Activated CD4-positive, alpha-beta T cell treated with anti-CD3 and anti-CD28 coated beads, Interleukin-2, amount 10 ng/mL, durations not matched to agents 7 days and 5 days (primary cell): ENCODE data around the gene NIPBL. TPM values are rescaled to one million over a fixed set of nuclear protein-coding genes. Genes with fewer than 3 reads are reported as not detected.
"Not testable (repeated sequence)": the region's sequence is repeated elsewhere in the genome, so short reads cannot be mapped to it uniquely, and the experiment has no call there.

Source experiments
- CTCF ChIA-PET: fragments of 350-600 bp; sonication (Branson Sonifier 250); formaldehyde crosslinking; loops from one replicate; lab custom pipeline; 2021; ENCODE audit warnings: antibody characterized with exemption; lab: Charles Lee
- POLR2A ChIA-PET: fragments of 350-600 bp; sonication (Branson Sonifier 250); formaldehyde crosslinking; loops from one replicate; lab custom pipeline; 2021; ENCODE audit warnings: antibody characterized with exemption; lab: Charles Lee
- DNase-seq: peaks from one replicate; pipeline ENCODE4 v3.0.0-alpha.2; 2020
- H3K27ac Mint-ChIP-seq: one replicate; pipeline ENCODE4 v1.8.0; 2021; ENCODE audit warnings: mild to moderate bottlenecking, moderate library complexity, mixed read lengths
- H3K27me3 Mint-ChIP-seq: one replicate; pipeline ENCODE4 v1.8.0; 2021; ENCODE audit warnings: mixed read lengths
- H3K36me3 Mint-ChIP-seq: one replicate; pipeline ENCODE4 v1.8.0; 2021; ENCODE audit warnings: low read depth, mixed read lengths
- H3K4me1 Mint-ChIP-seq: one replicate; pipeline ENCODE4 v1.8.0; 2021; ENCODE audit warnings: mixed read lengths
- H3K4me3 Mint-ChIP-seq: one replicate; pipeline ENCODE4 v1.8.0; 2021; ENCODE audit warnings: mild to moderate bottlenecking, moderate library complexity, mixed read lengths
- H3K9me3 Mint-ChIP-seq: one replicate; pipeline ENCODE4 v1.8.0; 2021; ENCODE audit warnings: mixed read lengths
- total RNA-seq, 2 experiments: library from RNA; stranded (reverse); gene quantifications; one replicate each; pipeline ENCODE4 v1.2.3, GENCODE V29; 2021

The NIPBL gene
- total RNA-seq, 2 experiments from 2014 or later, result 59.4 to 72.8 TPM

- ChIA-PET CTCF (no interaction called here), POLR2A (no interaction called here)
- Mint-ChIP-seq H3K4me1 (peaks cover 20% of the 10 kb centered on the region), H3K27me3 (no peaks in the 10 kb centered on the region), H3K4me3 (no peak overlapping the region), H3K27ac (no peak overlapping the region), H3K36me3 (peaks cover 19% of the 10 kb centered on the region), H3K9me3 (peaks cover 9% of the 10 kb centered on the region)
- DNase-seq, result no peak
These were observed 19.9 kb downstream of the NIPBL start for GRCh38 chr5:36896476-36896875.

DNA sequence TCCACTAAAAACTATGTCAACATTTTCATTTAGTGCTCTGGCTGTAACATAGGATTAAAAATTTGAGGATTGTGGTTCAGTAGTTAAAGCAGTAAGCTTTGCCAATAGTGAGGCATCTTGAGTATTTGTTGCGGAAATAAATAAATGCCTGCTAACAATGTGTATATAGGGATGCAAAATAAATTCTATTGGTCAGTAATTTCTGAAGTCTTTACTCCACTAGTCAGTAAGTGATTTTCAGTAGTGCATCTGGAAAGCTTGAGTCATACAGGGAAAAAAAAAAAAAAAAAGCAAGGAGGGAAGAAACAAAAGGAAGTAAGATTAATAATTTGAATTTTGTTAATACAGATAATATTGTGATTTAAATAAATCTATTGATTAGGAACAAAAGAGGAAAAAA lies 21.0 kb downstream of the NIPBL start:
- no peak overlapping the region for H3K4me3 Mint-ChIP-seq
- H3K27ac Mint-ChIP-seq, result no peak overlapping the region
- no peak for DNase-seq
- H3K9me3 Mint-ChIP-seq, result peaks cover 10% of the 10 kb centered on the region
- CTCF ChIA-PET, result interaction anchor here (0.6 to 0.7 kb wide), 2 partner anchors 93 to 1781 kb away, joined by 3 read pairs; no protein-coding TSS in a partner anchor
- no peaks in the 10 kb centered on the region for H3K27me3 Mint-ChIP-seq
- POLR2A ChIA-PET, result no interaction called here
- H3K4me1 Mint-ChIP-seq, result peaks cover 28% of the 10 kb centered on the region
- peaks cover 19% of the 10 kb centered on the region for H3K36me3 Mint-ChIP-seq

GRCh38 chr5:36899860-36900259 lies 23.3 kb downstream of the NIPBL start:
- Mint-ChIP-seq H3K9me3 (peaks cover 14% of the 10 kb centered on the region), H3K36me3 (peaks cover 20% of the 10 kb centered on the region), H3K4me1 (peaks cover 38% of the 10 kb centered on the region), H3K27me3 (no peaks in the 10 kb centered on the region), H3K4me3 (no peak overlapping the region), H3K27ac (no peak overlapping the region)
- no peak for DNase-seq
- CTCF ChIA-PET, result no interaction called here
- POLR2A ChIA-PET, result no interaction called here

- H3K36me3 Mint-ChIP-seq, result peaks cover 17% of the 10 kb centered on the region
- POLR2A ChIA-PET, result no interaction called here
- no peak overlapping the region for H3K27ac Mint-ChIP-seq
- DNase-seq, result no peak
- H3K4me3 Mint-ChIP-seq, result no peak overlapping the region
- peaks cover 38% of the 10 kb centered on the region for H3K4me1 Mint-ChIP-seq
- CTCF ChIA-PET, result no interaction called here
- H3K9me3 Mint-ChIP-seq, result peaks cover 14% of the 10 kb centered on the region
- no peaks in the 10 kb centered on the region for H3K27me3 Mint-ChIP-seq
These were observed 23.7 kb downstream of the NIPBL start for GRCh38 chr5:36900283-36900682.

DNA sequence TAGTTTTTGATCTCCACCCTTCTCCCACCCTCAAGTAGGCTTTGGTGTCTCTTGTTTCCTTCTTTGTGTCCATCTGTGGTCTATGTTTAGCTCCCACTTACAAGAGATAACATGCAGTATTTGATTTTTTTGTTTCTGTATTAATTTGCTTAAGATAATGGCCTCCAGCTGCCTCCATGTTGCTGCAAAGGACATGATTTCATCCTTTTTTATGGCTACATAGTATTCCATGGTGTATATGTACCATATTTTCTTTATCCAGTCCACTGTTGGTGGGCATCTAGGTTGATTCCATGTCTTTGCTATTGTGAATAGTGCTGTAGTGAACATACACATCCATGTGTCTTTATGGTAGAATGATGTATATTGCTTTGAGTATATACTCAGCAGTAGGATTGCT lies 24.5 kb downstream of the NIPBL start:
- H3K27me3 Mint-ChIP-seq, H3K4me3 Mint-ChIP-seq, CTCF ChIA-PET, H3K27ac Mint-ChIP-seq, DNase-seq, POLR2A ChIA-PET: not testable (repeated sequence)
- peaks cover 16% of the 10 kb centered on the region for H3K36me3 Mint-ChIP-seq
- H3K9me3 Mint-ChIP-seq, result peaks cover 14% of the 10 kb centered on the region
- peaks cover 33% of the 10 kb centered on the region for H3K4me1 Mint-ChIP-seq

- Mint-ChIP-seq H3K27ac (no peak overlapping the region), H3K9me3 (peaks cover 14% of the 10 kb centered on the region), H3K36me3 (peaks cover 18% of the 10 kb centered on the region), H3K4me1 (peaks cover 31% of the 10 kb centered on the region), H3K4me3 (no peak overlapping the region), H3K27me3 (no peaks in the 10 kb centered on the region)
- no peak for DNase-seq
- POLR2A ChIA-PET, result no interaction called here
- CTCF ChIA-PET, result no interaction called here
These were observed 25.3 kb downstream of the NIPBL start for GRCh38 chr5:36901856-36902255.

DNA sequence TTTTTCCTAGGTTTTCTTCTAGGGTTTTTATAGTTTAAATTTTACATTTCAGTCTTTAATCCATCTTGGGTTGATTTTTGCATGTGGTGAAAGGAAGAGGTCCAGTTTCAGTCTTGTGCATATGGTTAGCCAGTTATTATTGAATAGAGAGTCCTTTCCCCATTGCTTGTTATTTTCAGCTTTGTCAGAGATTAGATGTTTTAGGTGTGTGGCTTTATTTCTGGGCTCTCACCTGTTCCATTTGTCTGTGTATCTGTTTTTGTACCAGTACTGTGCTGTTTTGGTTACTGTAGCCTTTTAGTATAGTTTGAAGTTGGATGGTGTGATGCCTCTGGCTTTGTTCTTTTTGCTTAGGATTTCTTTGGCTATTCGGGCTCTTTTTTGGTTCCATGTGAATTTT lies 25.8 kb downstream of the NIPBL start:
- CTCF ChIA-PET, result no interaction called here
- POLR2A ChIA-PET, result no interaction called here
- H3K4me1 Mint-ChIP-seq, result peaks cover 33% of the 10 kb centered on the region
- DNase-seq, result no peak
- H3K27me3 Mint-ChIP-seq, result no peaks in the 10 kb centered on the region
- H3K9me3 Mint-ChIP-seq, result peaks cover 14% of the 10 kb centered on the region
- no peak overlapping the region for H3K27ac Mint-ChIP-seq
- peaks cover 18% of the 10 kb centered on the region for H3K36me3 Mint-ChIP-seq
- H3K4me3 Mint-ChIP-seq, result no peak overlapping the region

- CTCF ChIA-PET, result interaction anchor here (0.6 kb wide), 1 partner anchor 229 kb away, joined by 3 read pairs; no protein-coding TSS in a partner anchor
- Mint-ChIP-seq H3K4me1 (peaks cover 41% of the 10 kb centered on the region), H3K27me3 (no peaks in the 10 kb centered on the region), H3K36me3 (peaks cover 18% of the 10 kb centered on the region), H3K4me3 (no peak overlapping the region), H3K9me3 (peaks cover 14% of the 10 kb centered on the region), H3K27ac (no peak overlapping the region)
- no peak for DNase-seq
- POLR2A ChIA-PET, result no interaction called here
These were observed 28.1 kb downstream of the NIPBL start for GRCh38 chr5:36904677-36905076.

GRCh38 chr5:36908544-36909260 lies 32.1 kb downstream of the NIPBL start:
- Mint-ChIP-seq H3K27ac (no peak overlapping the region), H3K27me3 (no peaks in the 10 kb centered on the region), H3K4me3 (no peak overlapping the region), H3K4me1 (peaks cover 29% of the 10 kb centered on the region), H3K36me3 (peaks cover 4% of the 10 kb centered on the region), H3K9me3 (no peaks in the 10 kb centered on the region)
- ChIA-PET CTCF (no interaction called here), POLR2A (no interaction called here)
- no peak for DNase-seq

- ChIA-PET POLR2A (no interaction called here), CTCF (no interaction called here)
- Mint-ChIP-seq H3K4me3 (no peak overlapping the region), H3K27ac (no peak overlapping the region), H3K4me1 (peaks cover 7% of the 10 kb centered on the region), H3K9me3 (peaks cover 2% of the 10 kb centered on the region), H3K27me3 (no peaks in the 10 kb centered on the region), H3K36me3 (peaks cover 9% of the 10 kb centered on the region)
- DNase-seq, result no peak
These were observed 39.1 kb downstream of the NIPBL start for GRCh38 chr5:36915653-36916052.

- not testable (repeated sequence) for H3K27me3 Mint-ChIP-seq
These were observed 40.0 kb downstream of the NIPBL start for GRCh38 chr5:36916614-36917013.

DNA sequence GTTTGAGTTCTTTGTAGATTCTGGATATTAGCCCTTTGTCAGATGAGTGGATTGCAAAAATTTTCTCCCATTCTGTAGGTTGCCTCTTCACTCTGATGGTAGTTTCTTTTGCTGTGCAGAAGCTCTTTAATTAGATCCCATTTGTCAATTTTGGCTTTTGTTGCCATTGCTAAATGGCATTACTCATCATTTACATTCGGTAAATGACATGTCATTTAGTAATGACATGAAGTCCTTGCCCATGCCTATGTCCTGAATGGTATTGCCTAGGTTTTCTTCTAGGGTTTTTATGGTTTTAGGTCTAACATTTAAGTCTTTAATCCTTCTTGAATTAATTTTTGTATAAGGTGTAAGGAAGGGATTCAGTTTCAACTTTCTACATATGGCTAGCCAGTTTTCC lies 40.8 kb downstream of the NIPBL start:
- H3K4me3 Mint-ChIP-seq, H3K4me1 Mint-ChIP-seq, H3K27ac Mint-ChIP-seq, H3K9me3 Mint-ChIP-seq, H3K36me3 Mint-ChIP-seq, H3K27me3 Mint-ChIP-seq, POLR2A ChIA-PET, DNase-seq, CTCF ChIA-PET: not testable (repeated sequence)

More at GRCh38 chr5:36916614-36917013, 40.0 kb downstream of the NIPBL start:
- H3K9me3 Mint-ChIP-seq, H3K4me1 Mint-ChIP-seq, CTCF ChIA-PET, H3K4me3 Mint-ChIP-seq, POLR2A ChIA-PET, DNase-seq, H3K36me3 Mint-ChIP-seq, H3K27ac Mint-ChIP-seq: not testable (repeated sequence)

GRCh38 chr5:36919238-36919637 lies 42.7 kb downstream of the NIPBL start:
- no peaks in the 10 kb centered on the region for H3K27me3 Mint-ChIP-seq
- H3K4me1 Mint-ChIP-seq, result peaks cover 8% of the 10 kb centered on the region
- ChIA-PET CTCF (no interaction called here), POLR2A (no interaction called here)
- DNase-seq, result no peak
- H3K4me3 Mint-ChIP-seq, result no peak overlapping the region
- peaks cover 9% of the 10 kb centered on the region for H3K36me3 Mint-ChIP-seq
- no peak overlapping the region for H3K27ac Mint-ChIP-seq
- peaks cover 5% of the 10 kb centered on the region for H3K9me3 Mint-ChIP-seq

- DNase-seq, result no peak
- ChIA-PET CTCF (no interaction called here), POLR2A (no interaction called here)
- Mint-ChIP-seq H3K27ac (no peak overlapping the region), H3K9me3 (peaks cover 5% of the 10 kb centered on the region), H3K36me3 (peaks cover 9% of the 10 kb centered on the region), H3K4me3 (no peak overlapping the region), H3K4me1 (peaks cover 8% of the 10 kb centered on the region), H3K27me3 (no peaks in the 10 kb centered on the region)
These were observed 43.1 kb downstream of the NIPBL start for GRCh38 chr5:36919650-36920049.
